ENCODE data around the gene STPG1. TPM values are rescaled to one million over a fixed set of nuclear protein-coding genes. Genes with fewer than 3 reads are reported as not detected.

The STPG1 gene
- polyA plus RNA-seq, 1 donor (not counting 4 experiments of a cell fraction or from before 2014, with no cell fraction given): 16.6 TPM

DNA sequence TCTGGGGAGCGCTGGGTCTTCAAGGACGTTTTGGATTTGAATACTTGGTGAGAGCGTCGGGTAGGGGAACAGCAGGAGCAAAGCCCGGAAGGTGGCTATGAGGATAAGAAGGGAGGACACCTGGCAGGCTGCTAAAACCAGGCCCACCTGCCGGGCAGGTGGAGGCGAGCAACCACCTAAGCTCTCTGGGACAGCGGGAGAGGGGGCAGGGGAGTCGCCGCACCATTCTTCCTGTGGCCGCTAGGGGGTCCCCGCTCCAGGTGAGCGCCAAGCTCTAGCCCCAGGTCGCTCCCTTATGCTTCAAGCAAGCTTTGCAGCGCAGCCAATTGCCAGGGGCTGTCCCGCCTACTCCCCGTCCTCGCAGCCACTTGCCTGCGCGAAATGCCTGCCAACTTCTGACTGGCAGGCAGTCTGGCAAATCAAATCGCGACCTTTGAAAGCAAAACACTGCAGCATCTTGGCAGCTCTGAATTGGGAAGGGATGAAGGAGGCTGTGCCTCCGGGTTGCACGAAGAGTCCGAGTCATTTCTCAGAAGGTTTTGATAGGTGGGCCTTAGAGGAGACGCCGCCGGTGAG is 1.8 kb upstream of the STPG1 start, which contains the start of gene NIPAL3:
Gene NIPAL3, plus strand, starts transcription at position 469 of the 576 bp plus-strand sequence. CDS start 3,746 bp downstream, outside the sequence.
- peaks cover 65% of the 10 kb centered on the region for H3K4me1 ChIP-seq (ENCODE audit: control insufficient read depth, extremely low read depth, insufficient read depth, low read length)
- FAIRE-seq (peak; percentile 71), DNase-seq (ENCODE audit: low read depth, low spot score) (peak; percentile 96)
- H2AFZ ChIP-seq (ENCODE audit: control insufficient read depth, low read length): peak within 1 kb of the TSS; percentile 75
- peaks cover 24% of the 10 kb centered on the region for H3K79me2 ChIP-seq (ENCODE audit: control insufficient read depth, insufficient read depth, low read length)
- peak within 1 kb of the TSS; percentile 97 for H3K4me2 ChIP-seq (ENCODE audit: control insufficient read depth, extremely low read depth, insufficient read depth, low read depth, low read length)
- TF ChIP-seq, protein P1, sequence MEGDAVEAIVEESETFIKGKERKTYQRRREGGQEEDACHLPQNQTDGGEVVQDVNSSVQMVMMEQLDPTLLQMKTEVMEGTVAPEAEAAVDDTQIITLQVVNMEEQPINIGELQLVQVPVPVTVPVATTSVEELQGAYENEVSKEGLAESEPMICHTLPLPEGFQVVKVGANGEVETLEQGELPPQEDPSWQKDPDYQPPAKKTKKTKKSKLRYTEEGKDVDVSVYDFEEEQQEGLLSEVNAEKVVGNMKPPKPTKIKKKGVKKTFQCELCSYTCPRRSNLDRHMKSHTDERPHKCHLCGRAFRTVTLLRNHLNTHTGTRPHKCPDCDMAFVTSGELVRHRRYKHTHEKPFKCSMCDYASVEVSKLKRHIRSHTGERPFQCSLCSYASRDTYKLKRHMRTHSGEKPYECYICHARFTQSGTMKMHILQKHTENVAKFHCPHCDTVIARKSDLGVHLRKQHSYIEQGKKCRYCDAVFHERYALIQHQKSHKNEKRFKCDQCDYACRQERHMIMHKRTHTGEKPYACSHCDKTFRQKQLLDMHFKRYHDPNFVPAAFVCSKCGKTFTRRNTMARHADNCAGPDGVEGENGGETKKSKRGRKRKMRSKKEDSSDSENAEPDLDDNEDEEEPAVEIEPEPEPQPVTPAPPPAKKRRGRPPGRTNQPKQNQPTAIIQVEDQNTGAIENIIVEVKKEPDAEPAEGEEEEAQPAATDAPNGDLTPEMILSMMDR (optimal IDR thresholded peaks at IDR 0.05 in 1 of 3, IDR thresholded peaks at IDR 0.05 in 1 of 3, conservative IDR thresholded peaks at IDR 0.05 in 1 of 3; ENCODE audit: extremely low read depth in 1 of 3, insufficient read depth in 2 of 3, low read length in 3 of 3): peak; percentile 86 to 98 (median 90)
- TF ChIP-seq EZH2 (IDR thresholded peaks at IDR 0.05; ENCODE audit: low read length): no peak
- H4K20me1 ChIP-seq (ENCODE audit: control insufficient read depth, extremely low read depth, insufficient read depth, low read length): no peaks in the 10 kb centered on the region
- no peaks in the 10 kb centered on the region for H3K9me3 ChIP-seq (ENCODE audit: control insufficient read depth, low read depth, low read length)
- no peaks in the 10 kb centered on the region for H3K27me3 ChIP-seq (ENCODE audit: control insufficient read depth, extremely low read depth, insufficient read depth, low read length)
- peak within 1 kb of the TSS; percentile 87 for H3K9ac ChIP-seq (ENCODE audit: control insufficient read depth, extremely low read depth, insufficient read depth, low read length)
- H3K36me3 ChIP-seq (ENCODE audit: control insufficient read depth in 2 of 2, extremely low read depth in 1 of 2, insufficient read depth in 2 of 2, low read length in 2 of 2): peaks cover 1 to 2% of the 10 kb centered on the region in 2 experiments
- peaks cover 2% of the 10 kb centered on the region for H3K9me1 ChIP-seq (ENCODE audit: control insufficient read depth, extremely low read depth, insufficient read depth, low read length)
- peak within 1 kb of the TSS; percentile 90 for H3K27ac ChIP-seq (ENCODE audit: control insufficient read depth, insufficient read depth, low read length)
- dilution Hi-C loops (cut with MboI; ENCODE audit: extremely low pct_ligation_motif_present, low sequenced_read_pairs): no loop called here
- H3K4me3 ChIP-seq (ENCODE audit: control insufficient read depth in 2 of 3, extremely low read depth in 1 of 3, insufficient read depth in 2 of 3, low read depth in 1 of 3, low read length in 3 of 3): peak within 1 kb of the TSS; percentile 64 to 91 (median 78)

DNA sequence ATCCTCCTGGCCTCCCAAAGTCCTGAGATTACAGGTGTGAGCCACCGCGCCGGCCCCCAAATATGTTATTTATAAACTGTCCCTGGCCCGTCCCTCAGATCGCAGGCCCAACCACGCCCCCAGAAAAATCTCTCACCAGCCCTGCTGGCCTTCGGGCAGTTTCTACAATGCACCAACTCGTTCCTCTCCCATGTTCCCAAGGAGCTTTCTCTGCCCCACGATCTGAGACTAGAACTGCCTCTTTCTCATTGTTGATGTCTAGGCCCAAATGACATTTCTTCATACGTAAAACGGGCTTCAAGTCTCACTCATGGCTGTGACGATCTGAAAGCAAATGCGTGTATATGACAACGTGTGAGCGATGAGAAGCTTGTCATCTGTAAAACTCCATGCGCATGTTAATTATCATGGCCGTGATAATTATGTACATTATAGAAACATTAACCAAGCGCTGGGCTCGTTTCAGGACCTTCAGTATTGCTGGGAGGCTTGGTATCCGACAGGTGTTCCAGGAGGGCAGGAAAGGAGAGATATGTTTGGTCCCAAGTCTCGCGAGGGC is 1.3 kb upstream of the STPG1 start:
- TF ChIP-seq EZH2 (IDR thresholded peaks at IDR 0.05; ENCODE audit: low read length): no peak
- TF ChIP-seq, protein P1 (optimal IDR thresholded peaks at IDR 0.05 in 1 of 3, IDR thresholded peaks at IDR 0.05 in 1 of 3, conservative IDR thresholded peaks at IDR 0.05 in 1 of 3; ENCODE audit: extremely low read depth in 1 of 3, insufficient read depth in 2 of 3, low read length in 3 of 3): no peak
- Histone ChIP-seq H3K9ac (ENCODE audit: control insufficient read depth, extremely low read depth, insufficient read depth, low read length) (peak overlapping the region; percentile 49), H4K20me1 (ENCODE audit: control insufficient read depth, extremely low read depth, insufficient read depth, low read length) (no peaks in the 10 kb centered on the region), H3K4me1 (ENCODE audit: control insufficient read depth, extremely low read depth, insufficient read depth, low read length) (peaks cover 68% of the 10 kb centered on the region), H3K4me2 (ENCODE audit: control insufficient read depth, extremely low read depth, insufficient read depth, low read depth, low read length) (peak overlapping the region; percentile 74), H3K9me3 (ENCODE audit: control insufficient read depth, low read depth, low read length) (no peaks in the 10 kb centered on the region), H3K9me1 (ENCODE audit: control insufficient read depth, extremely low read depth, insufficient read depth, low read length) (peaks cover 2% of the 10 kb centered on the region), H3K27me3 (ENCODE audit: control insufficient read depth, extremely low read depth, insufficient read depth, low read length) (no peaks in the 10 kb centered on the region), H3K79me2 (ENCODE audit: control insufficient read depth, insufficient read depth, low read length) (peaks cover 24% of the 10 kb centered on the region), H3K27ac (ENCODE audit: control insufficient read depth, insufficient read depth, low read length) (peak overlapping the region; percentile 51), H3K4me3 (ENCODE audit: control insufficient read depth in 2 of 3, extremely low read depth in 1 of 3, insufficient read depth in 2 of 3, low read depth in 1 of 3, low read length in 3 of 3) (peak overlapping the region; percentile 11 to 91 (median 23)), H3K36me3 (ENCODE audit: control insufficient read depth in 2 of 2, extremely low read depth in 1 of 2, insufficient read depth in 2 of 2, low read length in 2 of 2) (peaks cover 0 to 1% of the 10 kb centered on the region in 2 experiments), H2AFZ (ENCODE audit: control insufficient read depth, low read length) (peak overlapping the region; percentile 75)
- no peak for FAIRE-seq
- dilution Hi-C loops (cut with MboI; ENCODE audit: extremely low pct_ligation_motif_present, low sequenced_read_pairs): no loop called here
- DNase-seq (ENCODE audit: low read depth, low spot score): no peak
